ENCODE measurements around the gene MOB2.

Gene MOB2

GRCh38 chr11:1486054-1486825 is at the start of gene MOB2:
Gene MOB2 (minus strand): TSS chr11:1486779. CDS start chr11:1486556, 223 bp downstream.
- peak; percentile 30 to 56 (median 46) for DNase-seq

- DNase-seq, result no peak
These were observed 48.1 kb upstream of the MOB2 start for GRCh38 chr11:1534682-1535081.

- DNase-seq, result no peak
These were observed 47.6 kb upstream of the MOB2 start for GRCh38 chr11:1534171-1534570.

GRCh38 chr11:1533342-1533725 is 46.8 kb upstream of the MOB2 start:
- DNase-seq, result no peak

- no peak for DNase-seq
These were observed 46.2 kb upstream of the MOB2 start for GRCh38 chr11:1532606-1533341.

GRCh38 chr11:1532014-1532586 is 45.5 kb upstream of the MOB2 start:
- no peak for DNase-seq

- DNase-seq, result no peak
These were observed 45.0 kb upstream of the MOB2 start for GRCh38 chr11:1531449-1532013.

GRCh38 chr11:1530686-1531448 is 44.3 kb upstream of the MOB2 start:
- DNase-seq, result no peak

- no peak for DNase-seq
These were observed 43.2 kb upstream of the MOB2 start for GRCh38 chr11:1529774-1530173.

- DNase-seq, result no peak
These were observed 42.7 kb upstream of the MOB2 start for GRCh38 chr11:1529286-1529685.

- DNase-seq, result no peak
These were observed 42.1 kb upstream of the MOB2 start for GRCh38 chr11:1528710-1529109.

- no peak for DNase-seq
These were observed 40.2 kb upstream of the MOB2 start for GRCh38 chr11:1526785-1527184.

- no peak for DNase-seq
These were observed 37.2 kb upstream of the MOB2 start for GRCh38 chr11:1523779-1524178.

- no peak for DNase-seq
These were observed 36.5 kb upstream of the MOB2 start for GRCh38 chr11:1523077-1523476.

GRCh38 chr11:1522081-1522424 is 35.5 kb upstream of the MOB2 start:
- no peak for DNase-seq

GRCh38 chr11:1521382-1522080 is 35.0 kb upstream of the MOB2 start:
- DNase-seq, result no peak

- DNase-seq, result no peak
These were observed 34.2 kb upstream of the MOB2 start for GRCh38 chr11:1520663-1521267.

GRCh38 chr11:1520209-1520662 is 33.7 kb upstream of the MOB2 start:
- no peak for DNase-seq

GRCh38 chr11:1519028-1520010 is 32.7 kb upstream of the MOB2 start:
- DNase-seq, result no peak

- no peak for DNase-seq
These were observed 31.7 kb upstream of the MOB2 start for GRCh38 chr11:1518301-1518700.
